MCF 10A (cell line): ENCODE results near the gene HAUS8. TPM values are rescaled to one million over a fixed set of nuclear protein-coding genes. Genes with fewer than 3 reads are reported as not detected.
"Not testable (repeated sequence)": the region's sequence is repeated elsewhere in the genome, so short reads cannot be mapped to it uniquely, and the experiment has no call there.

Experiments used
- BruUV-seq: library from RNA; stranded (reverse); fragments of 400-500 nt; replicated peaks from 2 replicates; lab custom pipeline; 2021; lab: Mats Ljungman, UMichigan
- CTCF ChIA-PET: fragments of 300-600 bp; sonication (Branson Sonifier 250); formaldehyde crosslinking; extraction: SDS; loops from one replicate; lab custom pipeline; 2021; ENCODE audit warnings: antibody characterized with exemption, inconsistent platforms; lab: Yijun Ruan, JAX
- POLR2A ChIA-PET: fragments of 300-600, 350-650 bp; sonication (Branson Sonifier 250); formaldehyde crosslinking; extraction: SDS; loops from one replicate; lab custom pipeline; 2020; ENCODE audit warnings: antibody characterized with exemption, inconsistent platforms; lab: Yijun Ruan, JAX
- DNase-seq: peaks from one replicate; pipeline ENCODE4 v3.0.0-alpha.2; 2018; ENCODE audit not compliant: unreplicated experiment
- H3K27ac Mint-ChIP-seq: one replicate; pipeline ENCODE4 v1.8.0; 2022; ENCODE audit warnings: mild to moderate bottlenecking, low read depth, mixed read lengths; ENCODE audit not compliant: unreplicated experiment
- H3K27me3 Mint-ChIP-seq: one replicate; pipeline ENCODE4 v1.8.0; 2022; ENCODE audit warnings: mixed read lengths; ENCODE audit not compliant: insufficient read depth, unreplicated experiment
- H3K36me3 Mint-ChIP-seq: one replicate; pipeline ENCODE4 v1.8.0; 2022; ENCODE audit warnings: mild to moderate bottlenecking, moderate library complexity, mixed read lengths; ENCODE audit not compliant: insufficient read depth, unreplicated experiment
- H3K4me1 Mint-ChIP-seq: one replicate; pipeline ENCODE4 v1.8.0; 2022; ENCODE audit warnings: mixed read lengths; ENCODE audit not compliant: insufficient read depth, unreplicated experiment
- H3K4me3 Mint-ChIP-seq: one replicate; pipeline ENCODE4 v1.8.0; 2022; ENCODE audit warnings: mild to moderate bottlenecking, moderate library complexity, mixed read lengths; ENCODE audit not compliant: unreplicated experiment
- H3K9me3 Mint-ChIP-seq: one replicate; pipeline ENCODE4 v1.8.0; 2022; ENCODE audit warnings: mixed read lengths; ENCODE audit not compliant: unreplicated experiment
- intact Hi-C: fragments of 100-400 bp; cut with micrococcal nuclease; formaldehyde crosslinking; loops from 2 replicates; pipeline ENCODE4 v1.14.1; 2022
- total RNA-seq: library from RNA; stranded (reverse); gene quantifications from 2 replicates; pipeline ENCODE4 v1.2.3, GENCODE V29; 2022
- TF ChIP-seq, protein P1 (sequence below): fragments of 200-600 bp; IDR thresholded peaks from one replicate; pipeline ENCODE4 v1.8.0; 2022; ENCODE audit warnings: antibody characterized with exemption, mild to moderate bottlenecking; ENCODE audit not compliant: unreplicated experiment

Gene HAUS8
- total RNA-seq, 1 experiment from 2014 or later: 8.4 TPM

DNA sequence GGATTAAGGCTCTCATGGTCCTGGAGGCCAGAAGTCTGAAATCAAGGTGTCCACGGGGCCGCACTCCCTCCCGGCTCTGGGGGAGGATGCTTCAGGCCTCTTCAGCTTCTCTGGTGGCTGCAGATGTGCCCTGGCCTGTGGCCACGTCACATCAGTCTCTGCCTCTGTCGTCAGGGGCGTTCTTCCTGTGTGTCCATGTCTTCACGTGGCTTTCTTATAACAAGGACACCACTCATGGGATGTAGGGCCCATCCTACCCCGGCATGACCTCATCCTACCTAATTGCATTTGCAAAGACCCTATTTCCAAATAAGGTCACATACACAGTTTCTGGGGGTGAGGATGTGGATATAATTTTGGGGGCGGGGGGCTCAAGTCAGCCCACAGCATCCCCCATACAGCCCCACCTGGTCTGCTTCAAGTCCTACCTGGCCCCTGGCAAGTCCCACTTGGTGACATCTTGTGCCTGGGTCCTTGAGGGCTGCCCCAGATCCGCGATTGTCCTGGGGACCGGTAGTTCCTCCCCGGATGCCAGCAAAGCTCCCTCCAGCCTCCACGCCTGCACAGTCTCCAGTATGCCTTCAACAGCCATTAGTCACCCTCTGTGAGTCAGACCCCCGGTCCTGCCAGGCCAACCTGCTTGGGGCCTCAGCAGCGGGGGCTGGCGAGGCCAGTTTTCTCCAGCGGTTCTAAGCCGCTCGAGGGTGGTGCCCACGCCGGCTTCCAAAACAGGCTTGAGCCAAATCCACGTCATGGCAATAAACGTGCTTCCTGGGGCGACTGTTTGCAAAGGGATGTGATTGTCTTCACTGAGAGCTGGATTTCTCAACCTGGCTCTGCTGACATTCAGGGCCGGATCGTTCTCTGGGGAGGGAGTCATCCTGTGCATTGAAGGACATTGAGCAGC is 32.5 kb upstream of the HAUS8 start:
- H3K27ac Mint-ChIP-seq: peak overlapping the region; percentile 87
- no peaks in the 10 kb centered on the region for H3K27me3 Mint-ChIP-seq
- CTCF ChIA-PET: interaction anchor here (0.8 to 1.2 kb wide), 3 partner anchors 11 to 38 kb away, joined by 3 to 5 read pairs (median 3); no protein-coding TSS in a partner anchor
- peaks cover 14% of the 10 kb centered on the region for H3K4me1 Mint-ChIP-seq
- peaks cover 15% of the 10 kb centered on the region for H3K36me3 Mint-ChIP-seq
- intact Hi-C loops: loop anchor here (1.0 kb wide), 1 partner anchor 27 kb away; no protein-coding TSS in a partner anchor
- BruUV-seq: no TSS peak
- H3K4me3 Mint-ChIP-seq: peak overlapping the region; percentile 59
- POLR2A ChIA-PET: interaction anchor here (0.5 to 3.4 kb wide), 14 partner anchors 11 to 696 kb away, joined by 3 to 12 read pairs (median 3); partner anchors contain the start of genes HAUS8, MYO9B, NWD1 and OCEL1
- DNase-seq: peak; percentile 99
- H3K9me3 Mint-ChIP-seq: peaks cover 7% of the 10 kb centered on the region
- TF ChIP-seq, protein P1, sequence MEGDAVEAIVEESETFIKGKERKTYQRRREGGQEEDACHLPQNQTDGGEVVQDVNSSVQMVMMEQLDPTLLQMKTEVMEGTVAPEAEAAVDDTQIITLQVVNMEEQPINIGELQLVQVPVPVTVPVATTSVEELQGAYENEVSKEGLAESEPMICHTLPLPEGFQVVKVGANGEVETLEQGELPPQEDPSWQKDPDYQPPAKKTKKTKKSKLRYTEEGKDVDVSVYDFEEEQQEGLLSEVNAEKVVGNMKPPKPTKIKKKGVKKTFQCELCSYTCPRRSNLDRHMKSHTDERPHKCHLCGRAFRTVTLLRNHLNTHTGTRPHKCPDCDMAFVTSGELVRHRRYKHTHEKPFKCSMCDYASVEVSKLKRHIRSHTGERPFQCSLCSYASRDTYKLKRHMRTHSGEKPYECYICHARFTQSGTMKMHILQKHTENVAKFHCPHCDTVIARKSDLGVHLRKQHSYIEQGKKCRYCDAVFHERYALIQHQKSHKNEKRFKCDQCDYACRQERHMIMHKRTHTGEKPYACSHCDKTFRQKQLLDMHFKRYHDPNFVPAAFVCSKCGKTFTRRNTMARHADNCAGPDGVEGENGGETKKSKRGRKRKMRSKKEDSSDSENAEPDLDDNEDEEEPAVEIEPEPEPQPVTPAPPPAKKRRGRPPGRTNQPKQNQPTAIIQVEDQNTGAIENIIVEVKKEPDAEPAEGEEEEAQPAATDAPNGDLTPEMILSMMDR: no peak

DNA sequence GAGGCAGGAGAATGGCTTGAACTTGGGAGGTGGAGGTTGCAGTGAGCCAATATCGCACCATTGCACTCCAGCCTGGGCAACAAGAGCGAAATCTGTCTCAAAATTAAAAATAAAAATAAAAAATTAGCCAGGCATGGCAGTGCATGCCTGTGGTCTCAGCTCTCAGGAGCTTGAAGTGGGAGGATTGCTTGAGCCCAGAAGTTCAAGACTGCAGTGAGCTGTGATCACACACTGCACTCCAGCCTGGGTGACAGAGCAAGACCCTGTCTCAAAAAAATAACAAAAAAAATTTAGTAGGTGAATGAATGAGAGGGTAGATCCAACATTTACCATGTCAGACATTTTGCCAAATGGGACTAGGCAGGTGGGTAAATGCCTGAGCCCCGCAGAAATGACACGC is 31.7 kb upstream of the HAUS8 start:
- DNase-seq, H3K4me1 Mint-ChIP-seq, BruUV-seq, H3K9me3 Mint-ChIP-seq, H3K4me3 Mint-ChIP-seq, intact Hi-C loops, H3K27me3 Mint-ChIP-seq, CTCF ChIA-PET: not testable (repeated sequence)
- H3K36me3 Mint-ChIP-seq: peaks cover 14% of the 10 kb centered on the region
- POLR2A ChIA-PET: interaction anchor here (3.4 kb wide), 1 partner anchor 32 kb away, joined by 12 read pairs; the partner anchor contains the start of genes HAUS8 and MYO9B
- H3K27ac Mint-ChIP-seq: peak overlapping the region; percentile 87

DNA sequence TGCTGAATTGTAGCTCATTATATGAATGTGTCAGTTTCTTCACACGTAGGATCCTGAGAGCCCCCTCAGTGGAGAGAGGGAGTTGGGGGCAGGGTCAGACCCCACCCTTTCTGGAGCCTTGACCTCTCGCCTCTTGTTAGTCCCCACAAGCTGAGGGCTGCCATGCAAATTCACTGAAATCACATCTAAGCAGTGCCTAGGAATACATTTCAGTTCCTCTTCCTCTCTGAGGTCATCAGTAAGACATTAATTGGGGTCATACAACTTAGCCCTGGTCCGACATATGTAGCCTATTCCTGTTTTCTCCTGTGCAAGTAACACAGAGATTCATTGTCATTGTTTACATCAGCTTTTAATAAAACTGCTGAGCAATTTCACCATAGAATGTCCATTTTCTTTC is 30.3 kb upstream of the HAUS8 start:
- H3K9me3 Mint-ChIP-seq: peaks cover 8% of the 10 kb centered on the region
- no TSS peak for BruUV-seq
- POLR2A ChIA-PET: no interaction called here

DNA sequence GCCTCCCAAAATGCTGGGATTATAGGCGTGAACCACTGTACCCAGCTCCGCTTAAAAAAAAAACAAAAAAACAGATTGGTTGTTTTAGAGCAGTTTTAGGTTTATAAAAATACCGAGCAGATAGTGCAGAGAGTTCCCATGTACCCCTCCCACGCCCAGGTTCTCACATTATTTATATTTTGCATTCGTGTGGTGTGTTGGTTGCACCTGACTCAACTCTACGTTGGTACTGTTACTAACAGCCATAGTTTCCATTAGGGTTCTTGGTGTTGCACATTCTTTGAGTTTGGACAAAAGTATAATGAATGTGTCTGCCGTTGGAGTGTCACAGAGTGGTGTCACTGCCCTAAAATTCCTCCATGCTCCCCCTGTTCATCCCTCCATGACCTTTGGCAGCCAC is 29.4 kb upstream of the HAUS8 start:
- Mint-ChIP-seq H3K9me3 (peaks cover 8% of the 10 kb centered on the region), H3K4me1 (peaks cover 10% of the 10 kb centered on the region), H3K27ac (no peak overlapping the region), H3K4me3 (no peak overlapping the region), H3K27me3 (no peaks in the 10 kb centered on the region), H3K36me3 (peaks cover 11% of the 10 kb centered on the region)
- TF ChIP-seq, protein P1: no peak
- intact Hi-C loops: no loop called here
- CTCF ChIA-PET: no interaction called here
- no TSS peak for BruUV-seq
- POLR2A ChIA-PET: no interaction called here
- DNase-seq: no peak

More for the DNA sequence above, 30.3 kb upstream of the HAUS8 start:
- H3K27ac Mint-ChIP-seq: no peak overlapping the region
- CTCF ChIA-PET: no interaction called here
- no peak overlapping the region for H3K4me3 Mint-ChIP-seq
- peaks cover 10% of the 10 kb centered on the region for H3K4me1 Mint-ChIP-seq
- TF ChIP-seq, protein P1: no peak
- H3K27me3 Mint-ChIP-seq: no peaks in the 10 kb centered on the region
- H3K36me3 Mint-ChIP-seq: peaks cover 11% of the 10 kb centered on the region
- no peak for DNase-seq
- intact Hi-C loops: no loop called here
